Upper lobe of left lung (tissue), 4 donors: Measurements from ENCODE around the gene GRM6.

ENCODE experiments used
- POLR2A ChIP-seq, 4 donors: fragments of 450-650 bp; IDR thresholded peaks; one replicate each; pipeline ENCODE4 v1.5.1; 2016 to 2017; ENCODE audit warnings: antibody characterized with exemption in 4 of 4, mild to moderate bottlenecking in 2 of 4
- POLR2AphosphoS5 ChIP-seq, 2 donors: sonication (generic); formaldehyde crosslinking; IDR thresholded peaks; one replicate each; pipeline ENCODE4 v1.5.1; 2017; ENCODE audit warnings: antibody characterized with exemption in 2 of 2
- TF ChIP-seq, protein P1 (sequence below), 6 experiments: fragments of 450-650 bp in 4 of 6; fragments of 200-600 bp in 2 of 6; sonication (generic) in 2 of 6; IDR thresholded peaks; one replicate each; pipeline ENCODE4 v1.5.1; 2016 to 2019; ENCODE audit warnings: antibody characterized with exemption in 6 of 6

DNA sequence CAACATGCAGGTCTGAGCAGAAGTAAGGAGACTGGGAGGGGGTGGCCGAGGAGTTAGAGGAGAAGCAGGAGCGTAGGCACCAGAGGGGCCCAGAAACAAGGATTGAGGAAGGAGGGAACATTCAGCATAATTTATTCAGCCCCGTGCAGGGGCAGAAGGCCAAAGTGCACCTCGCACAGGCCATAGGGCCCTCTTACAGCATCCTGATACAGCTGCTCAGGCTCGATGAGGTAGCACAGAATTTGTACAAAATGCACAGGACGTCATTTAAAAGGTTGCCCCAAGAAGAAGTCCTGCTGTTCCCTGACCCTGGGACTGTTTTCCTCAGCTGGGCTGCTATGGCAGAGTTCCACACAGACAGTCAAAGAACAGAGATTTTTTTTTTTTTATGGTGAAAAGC lies 2.1 kb upstream of the GRM6 start:
- no peak for TF ChIP-seq POLR2A (IDR thresholded peaks at IDR 0.05)
- no peak for TF ChIP-seq POLR2AphosphoS5 (IDR thresholded peaks at IDR 0.05)
- TF ChIP-seq, protein P1, sequence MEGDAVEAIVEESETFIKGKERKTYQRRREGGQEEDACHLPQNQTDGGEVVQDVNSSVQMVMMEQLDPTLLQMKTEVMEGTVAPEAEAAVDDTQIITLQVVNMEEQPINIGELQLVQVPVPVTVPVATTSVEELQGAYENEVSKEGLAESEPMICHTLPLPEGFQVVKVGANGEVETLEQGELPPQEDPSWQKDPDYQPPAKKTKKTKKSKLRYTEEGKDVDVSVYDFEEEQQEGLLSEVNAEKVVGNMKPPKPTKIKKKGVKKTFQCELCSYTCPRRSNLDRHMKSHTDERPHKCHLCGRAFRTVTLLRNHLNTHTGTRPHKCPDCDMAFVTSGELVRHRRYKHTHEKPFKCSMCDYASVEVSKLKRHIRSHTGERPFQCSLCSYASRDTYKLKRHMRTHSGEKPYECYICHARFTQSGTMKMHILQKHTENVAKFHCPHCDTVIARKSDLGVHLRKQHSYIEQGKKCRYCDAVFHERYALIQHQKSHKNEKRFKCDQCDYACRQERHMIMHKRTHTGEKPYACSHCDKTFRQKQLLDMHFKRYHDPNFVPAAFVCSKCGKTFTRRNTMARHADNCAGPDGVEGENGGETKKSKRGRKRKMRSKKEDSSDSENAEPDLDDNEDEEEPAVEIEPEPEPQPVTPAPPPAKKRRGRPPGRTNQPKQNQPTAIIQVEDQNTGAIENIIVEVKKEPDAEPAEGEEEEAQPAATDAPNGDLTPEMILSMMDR (IDR thresholded peaks at IDR 0.05), result no peak
